DMS153 (cell line): Measurements from ENCODE around the gene ZNF474.

Experiments
- DNase-seq: peaks from one replicate; lab custom pipeline; 2025; lab: John Stamatoyannopoulos, UW

The ZNF474 gene

DNA sequence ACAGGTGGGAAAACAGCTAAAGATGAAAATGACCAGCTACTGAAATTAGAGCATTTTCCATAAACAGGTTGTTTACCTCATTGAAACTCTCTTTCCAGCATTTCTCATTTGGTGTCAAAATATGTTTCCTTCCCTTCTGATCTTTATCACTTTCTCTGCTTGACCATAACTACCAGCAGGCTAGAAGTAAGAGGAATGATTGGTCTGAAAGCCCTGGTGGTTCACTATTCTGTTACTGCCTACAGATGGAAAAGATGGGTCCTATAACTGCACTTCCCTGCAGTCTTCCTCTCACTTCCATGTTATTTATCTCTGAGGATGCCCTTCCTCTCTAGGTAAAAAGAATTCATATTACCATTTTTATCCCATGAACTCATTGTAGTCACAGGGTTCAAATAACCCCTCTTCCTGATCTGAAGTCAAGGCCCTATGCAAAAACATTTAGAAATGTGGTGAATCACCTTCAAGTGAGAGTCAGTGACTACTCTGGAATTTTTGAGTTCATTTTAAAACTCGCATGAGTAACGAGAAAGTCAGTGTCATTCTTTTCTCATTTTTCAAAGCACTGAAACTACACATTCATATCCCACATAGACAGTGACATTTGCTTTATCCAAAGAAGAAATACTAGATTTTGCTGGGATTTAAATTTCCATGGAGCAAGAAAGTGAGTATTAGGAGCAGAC, 51.7 kb downstream of the ZNF474 start:
- DNase-seq, result no peak

DNA sequence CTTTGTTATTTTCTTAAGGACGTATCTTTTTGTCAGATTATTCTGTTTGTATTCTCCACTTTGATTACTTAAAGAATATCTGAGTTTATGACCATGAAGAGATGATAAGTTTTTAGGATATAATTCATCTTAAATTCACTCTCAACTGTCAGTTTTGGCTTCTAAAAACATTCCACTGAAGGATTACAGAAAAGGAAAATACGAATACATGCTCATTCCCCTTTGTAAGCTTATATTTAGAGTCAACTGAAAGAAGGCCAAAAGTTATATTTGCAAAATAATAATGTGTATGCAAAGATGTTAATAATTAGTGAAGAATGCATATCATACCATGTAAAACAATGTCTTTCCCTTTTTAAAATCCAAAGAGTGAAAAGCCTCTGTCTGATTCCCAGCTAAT, 52.5 kb downstream of the ZNF474 start:
- DNase-seq, result no peak

DNA sequence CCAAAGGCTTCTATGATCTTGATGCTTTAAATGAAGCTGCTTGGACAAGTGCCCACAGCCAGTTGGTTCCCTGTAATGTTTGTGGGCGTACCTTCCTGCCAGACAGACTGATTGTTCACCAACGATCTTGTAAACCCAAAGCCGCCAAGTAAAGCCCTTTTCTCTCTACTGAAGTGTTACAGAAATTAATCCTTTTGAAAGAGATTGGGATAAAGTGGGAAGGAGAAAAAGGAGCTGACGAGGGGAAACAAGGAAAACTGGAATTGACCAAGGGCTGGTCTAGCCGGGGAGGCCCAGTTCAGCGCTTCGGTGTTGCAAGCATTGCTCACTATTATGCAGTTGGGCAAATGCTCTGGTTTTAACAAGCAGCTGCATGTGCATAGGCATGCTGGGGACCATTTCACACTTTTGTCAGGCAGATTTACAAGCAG, 53.2 kb downstream of the ZNF474 start:
- peak; percentile 9 for DNase-seq

- no peak for DNase-seq
Measured at GRCh38 chr5:122183098-122183787, 53.9 kb downstream of the ZNF474 start.

- no peak for DNase-seq
Measured at GRCh38 chr5:122183788-122184170, 54.4 kb downstream of the ZNF474 start.

DNA sequence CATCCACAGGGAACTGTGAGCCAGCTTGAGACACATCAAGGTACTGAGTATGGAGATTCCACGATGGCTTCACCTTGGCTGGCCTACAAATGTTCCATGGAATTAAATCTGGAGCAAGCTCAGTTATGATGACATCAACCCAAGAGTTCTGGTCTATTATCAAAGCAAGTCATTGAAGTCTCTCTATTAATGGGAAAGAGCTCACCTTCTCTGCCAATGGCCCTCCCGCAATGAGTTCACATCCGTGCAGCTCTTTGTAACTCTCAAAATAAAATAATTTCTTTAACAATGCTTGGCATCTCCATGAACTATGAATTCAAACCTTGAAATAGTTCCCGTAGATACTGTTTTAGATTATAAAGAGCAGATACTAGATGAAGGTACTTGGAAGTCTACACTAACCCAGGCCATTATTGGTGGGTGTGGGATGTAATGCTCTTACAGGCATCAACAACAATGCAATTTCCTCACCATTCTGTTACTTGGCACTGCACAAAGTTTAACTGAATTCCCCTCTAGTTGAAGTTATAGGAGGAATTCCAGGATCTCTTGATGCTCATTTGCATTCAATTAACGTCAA, 55.4 kb downstream of the ZNF474 start:
- no peak for DNase-seq

DNA sequence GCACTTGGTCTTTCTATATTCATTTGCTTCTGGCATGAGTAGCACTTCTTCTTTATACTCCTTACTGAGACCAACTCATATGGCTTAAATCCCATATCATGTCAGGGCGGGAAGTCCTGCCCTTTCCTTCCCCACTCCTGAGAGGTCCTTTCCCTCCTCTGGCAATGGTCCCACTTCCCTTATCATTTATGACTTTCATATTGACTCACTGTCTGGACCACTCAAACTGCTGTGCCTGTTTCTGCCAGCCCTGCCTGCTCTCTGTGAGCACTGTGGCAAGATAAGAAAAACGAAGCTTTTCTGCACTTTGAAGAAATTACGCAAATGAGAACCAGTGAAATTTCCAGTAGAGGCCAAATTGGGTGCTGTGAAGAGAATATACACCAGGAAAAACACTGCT, 58.1 kb downstream of the ZNF474 start:
- DNase-seq, result no peak

- no peak for DNase-seq
Measured at GRCh38 chr5:122190156-122190555, 60.8 kb downstream of the ZNF474 start.

GRCh38 chr5:122192497-122193496, 63.5 kb downstream of the ZNF474 start:
- peak; percentile 16 for DNase-seq

GRCh38 chr5:122195802-122196394, 66.6 kb downstream of the ZNF474 start:
- peak; percentile 39 for DNase-seq

GRCh38 chr5:122199146-122199545, 69.8 kb downstream of the ZNF474 start:
- DNase-seq, result no peak

GRCh38 chr5:122200450-122200849, 71.1 kb downstream of the ZNF474 start:
- DNase-seq, result no peak

- DNase-seq, result no peak
Measured at GRCh38 chr5:122200865-122201264, 71.5 kb downstream of the ZNF474 start.

- no peak for DNase-seq
Measured at GRCh38 chr5:122201365-122201764, 72.0 kb downstream of the ZNF474 start.

DNA sequence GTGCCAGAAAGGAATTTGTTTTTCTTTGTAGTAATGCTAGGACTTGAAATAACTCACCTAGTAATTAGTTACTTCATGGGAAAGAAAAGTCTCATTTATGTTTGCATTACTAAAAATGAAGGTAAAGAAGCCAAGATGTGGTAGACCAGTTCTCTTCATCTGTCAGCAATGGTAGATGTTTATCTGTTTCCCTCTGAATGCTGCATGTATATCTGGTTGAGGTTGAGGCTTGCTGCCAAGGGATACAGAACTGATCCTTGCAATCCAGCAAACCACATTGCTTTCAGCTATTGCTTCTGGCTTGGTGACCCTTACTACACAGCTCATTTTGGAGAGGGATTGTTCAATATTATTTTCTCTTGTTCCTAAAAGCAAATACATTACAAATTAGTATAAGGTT, 73.6 kb downstream of the ZNF474 start:
- no peak for DNase-seq
